Peyer's patch (tissue), 4 donors: ENCODE data around the gene DNASE2B.

Source experiments
- CTCF ChIP-seq, 6 experiments: fragments of 450-650 bp in 4 of 6; fragments of 200-600 bp in 2 of 6; sonication (generic) in 1 of 6; IDR thresholded peaks; one replicate each; pipeline ENCODE4 v1.5.1; 2017 to 2019; ENCODE audit warnings: antibody characterized with exemption in 6 of 6, mild to moderate bottlenecking in 3 of 6, moderate library complexity in 1 of 6
- POLR2A ChIP-seq, 2 donors: fragments of 450-650 bp; IDR thresholded peaks; one replicate each; pipeline ENCODE4 v1.5.1; 2017; ENCODE audit warnings: antibody characterized with exemption in 2 of 2, mild to moderate bottlenecking in 2 of 2, moderate library complexity in 2 of 2

- TF ChIP-seq CTCF (IDR thresholded peaks at IDR 0.05) (peak; percentile 64 to 93 (median 82)), POLR2A (IDR thresholded peaks at IDR 0.05) (no peak)
These were observed 35.2 kb downstream of the DNASE2B start for GRCh38 chr1:84433258-84434080.
